H9 (cell line): ENCODE measurements around the gene TMEM164. TPM values are rescaled to one million over a fixed set of nuclear protein-coding genes. Genes with fewer than 3 reads are reported as not detected.
A peak's percentile ranks its signal among the peaks of the same experiment; 100 is the strongest.

Experiments
- DNase-seq: peaks from one replicate; pipeline ENCODE4 v3.0.0-alpha.2; 2017
- H2AFZ ChIP-seq: one replicate; pipeline ENCODE4 v1.6.1; 2013; ENCODE audit warnings: mild to moderate bottlenecking, low read length, control low read depth, moderate library complexity
- H2AK5ac ChIP-seq: 2 replicates; pipeline ENCODE4 v1.6.1; 2013; ENCODE audit warnings: low read length, control low read depth, mixed read lengths; ENCODE audit not compliant: insufficient read length
- H2BK120ac ChIP-seq: one replicate; pipeline ENCODE4 v1.6.1; 2013; ENCODE audit warnings: low read depth, mild to moderate bottlenecking, low read length, control low read depth, inconsistent platforms; ENCODE audit not compliant: poor library complexity, severe bottlenecking
- H2BK12ac ChIP-seq: 2 replicates; pipeline ENCODE4 v1.6.1; 2013; ENCODE audit warnings: low read length, control low read depth, mixed read lengths, low read depth; ENCODE audit not compliant: insufficient read length
- H2BK15ac ChIP-seq: 2 replicates; pipeline ENCODE4 v1.6.1; 2013; ENCODE audit warnings: low read depth, low read length, control low read depth
- H2BK20ac ChIP-seq: one replicate; pipeline ENCODE4 v1.6.1; 2013; ENCODE audit warnings: low read depth, mild to moderate bottlenecking, low read length, control low read depth, inconsistent platforms; ENCODE audit not compliant: poor library complexity, severe bottlenecking
- H2BK5ac ChIP-seq: 2 replicates; pipeline ENCODE4 v1.6.1; 2013; ENCODE audit warnings: low read length, control low read depth, mixed read lengths; ENCODE audit not compliant: insufficient read length
- H3K14ac ChIP-seq: 2 replicates; pipeline ENCODE4 v1.6.1; 2013; ENCODE audit warnings: low read length, control low read depth; ENCODE audit not compliant: insufficient read depth
- H3K18ac ChIP-seq: 2 replicates; pipeline ENCODE4 v1.6.1; 2013; ENCODE audit warnings: low read depth, mild to moderate bottlenecking, mixed read lengths, low read length, control low read depth; ENCODE audit not compliant: insufficient read length
- H3K23ac ChIP-seq: 2 replicates; pipeline ENCODE4 v1.6.1; 2013; ENCODE audit warnings: low read length, control low read depth, mixed read lengths, low read depth; ENCODE audit not compliant: insufficient read length
- H3K23me2 ChIP-seq: 2 replicates; pipeline ENCODE4 v1.6.1; 2013; ENCODE audit warnings: low read depth, mild to moderate bottlenecking, mixed read lengths, low read length, control low read depth; ENCODE audit not compliant: insufficient read length, poor library complexity, severe bottlenecking
- H3K27ac ChIP-seq: 2 replicates; pipeline ENCODE4 v1.5.1; 2013; ENCODE audit warnings: low read length, control low read depth, mixed read lengths, low read depth; ENCODE audit not compliant: insufficient read length
- H3K27me3 ChIP-seq: 2 replicates; pipeline ENCODE4 v1.6.1; 2013; ENCODE audit warnings: low read length, control low read depth, inconsistent platforms; ENCODE audit not compliant: insufficient read depth
- H3K4ac ChIP-seq: 2 replicates; pipeline ENCODE4 v1.6.1; 2013; ENCODE audit warnings: low read depth, mild to moderate bottlenecking, control low read depth, inconsistent platforms, low read length, moderate library complexity
- H3K4me1 ChIP-seq: 2 replicates; pipeline ENCODE4 v1.6.1; 2013; ENCODE audit warnings: low read length, control low read depth, inconsistent platforms; ENCODE audit not compliant: insufficient read depth
- H3K4me2 ChIP-seq: 2 replicates; pipeline ENCODE4 v1.6.1; 2013; ENCODE audit warnings: low read length, control low read depth, mixed read lengths; ENCODE audit not compliant: insufficient read length, insufficient read depth
- H3K56ac ChIP-seq: 2 replicates; pipeline ENCODE4 v1.6.1; 2013; ENCODE audit warnings: low read depth, mild to moderate bottlenecking, mixed read lengths, low read length, control low read depth; ENCODE audit not compliant: insufficient read length
- H3K79me1 ChIP-seq: 2 replicates; pipeline ENCODE4 v1.6.1; 2013; ENCODE audit warnings: low read depth, mild to moderate bottlenecking, moderate library complexity, low read length, control low read depth, inconsistent platforms; ENCODE audit not compliant: insufficient read depth, poor library complexity, severe bottlenecking
- H3K79me2 ChIP-seq: 2 replicates; pipeline ENCODE4 v1.6.1; 2013; ENCODE audit warnings: low read length, control low read depth, inconsistent platforms; ENCODE audit not compliant: insufficient read depth
- H3K9ac ChIP-seq: 2 replicates; pipeline ENCODE4 v1.6.1; 2013; ENCODE audit warnings: low read length, control low read depth, mixed read lengths; ENCODE audit not compliant: insufficient read length; ENCODE audit errors: extremely low read depth
- H3K9me3 ChIP-seq: one replicate; pipeline ENCODE4 v1.6.1; 2013; ENCODE audit warnings: low read depth, low read length, inconsistent platforms; ENCODE audit not compliant: control insufficient read depth
- H3T11ph ChIP-seq: one replicate; pipeline ENCODE4 v1.6.1; 2013; ENCODE audit warnings: mild to moderate bottlenecking, low read length, control low read depth, inconsistent platforms
- H4K20me1 ChIP-seq: one replicate; pipeline ENCODE4 v1.6.1; 2013; ENCODE audit not compliant: control insufficient read depth, insufficient read length, insufficient read depth
- H4K5ac ChIP-seq: 2 replicates; pipeline ENCODE4 v1.6.1; 2013; ENCODE audit warnings: low read depth, mild to moderate bottlenecking, mixed read lengths, low read length, control low read depth; ENCODE audit not compliant: insufficient read length
- H4K8ac ChIP-seq: replicated peaks from 2 replicates; pipeline ENCODE4 v1.6.1; 2013; ENCODE audit warnings: low read length, control low read depth, mixed read lengths, low read depth; ENCODE audit not compliant: insufficient read length
- H4K91ac ChIP-seq: 2 replicates; pipeline ENCODE4 v1.6.1; 2013; ENCODE audit warnings: low read depth, mild to moderate bottlenecking, moderate library complexity, mixed read lengths, low read length, control low read depth; ENCODE audit not compliant: insufficient read length
- H3K27ac Mint-ChIP-seq, 3 experiments: 2 replicates in 2 of 3; 3 replicates in 1 of 3; pipeline ENCODE4 v1.8.0; 2020 to 2021; ENCODE audit warnings: mixed read lengths in 3 of 3, mild to moderate bottlenecking in 1 of 3, moderate library complexity in 1 of 3
- H3K27me3 Mint-ChIP-seq: 2 replicates; pipeline ENCODE4 v1.8.0; 2021; ENCODE audit warnings: low read depth, mild to moderate bottlenecking, moderate library complexity, mixed read lengths
- H3K36me3 Mint-ChIP-seq, 3 experiments: 2 replicates in 2 of 3; 3 replicates in 1 of 3; pipeline ENCODE4 v1.8.0; 2020 to 2021; ENCODE audit warnings: low read depth in 3 of 3, mixed read lengths in 3 of 3; ENCODE audit not compliant: insufficient read depth in 1 of 3
- H3K4me1 Mint-ChIP-seq, 2 experiments: 2 replicates each; pipeline ENCODE4 v1.8.0; 2020; ENCODE audit warnings: mixed read lengths in 2 of 2
- H3K4me3 Mint-ChIP-seq, 2 experiments: 2 replicates in 1 of 2; 3 replicates in 1 of 2; pipeline ENCODE4 v1.8.0; 2020 to 2021; ENCODE audit warnings: mild to moderate bottlenecking in 2 of 2, mixed read lengths in 2 of 2, moderate library complexity in 1 of 2
- H3K9me3 Mint-ChIP-seq, 2 experiments: 2 replicates in 1 of 2; 3 replicates in 1 of 2; pipeline ENCODE4 v1.8.0; 2020; ENCODE audit warnings: mild to moderate bottlenecking in 2 of 2, mixed read lengths in 2 of 2, moderate library complexity in 1 of 2
- WGBS: extraction: QIAGEN DNeasy Blood & Tissue Kit; methylation state at CpG from one replicate; pipeline ENCODE4 v1.1.7; 2013; ENCODE audit warnings: missing lambda C conversion rate, low lambda C conversion rate, mixed read lengths; ENCODE audit not compliant: insufficient read length; ENCODE audit errors: extremely low coverage; 5-methylcytosine and 5-hydroxymethylcytosine counted together
- total RNA-seq: library from RNA; stranded (reverse); gene quantifications from 2 replicates; pipeline ENCODE4 v1.2.1, GENCODE V29; 2021
- TF ChIP-seq, protein P1 (sequence below): fragments of 200-600 bp; sonication (generic); conservative IDR thresholded peaks from 3 replicates; pipeline ENCODE4 v1.8.0; 2021; ENCODE audit warnings: antibody characterized with exemption, mild to moderate bottlenecking

TMEM164 gene
- total RNA-seq, 1 experiment from 2014 or later = 30.4 TPM

DNA sequence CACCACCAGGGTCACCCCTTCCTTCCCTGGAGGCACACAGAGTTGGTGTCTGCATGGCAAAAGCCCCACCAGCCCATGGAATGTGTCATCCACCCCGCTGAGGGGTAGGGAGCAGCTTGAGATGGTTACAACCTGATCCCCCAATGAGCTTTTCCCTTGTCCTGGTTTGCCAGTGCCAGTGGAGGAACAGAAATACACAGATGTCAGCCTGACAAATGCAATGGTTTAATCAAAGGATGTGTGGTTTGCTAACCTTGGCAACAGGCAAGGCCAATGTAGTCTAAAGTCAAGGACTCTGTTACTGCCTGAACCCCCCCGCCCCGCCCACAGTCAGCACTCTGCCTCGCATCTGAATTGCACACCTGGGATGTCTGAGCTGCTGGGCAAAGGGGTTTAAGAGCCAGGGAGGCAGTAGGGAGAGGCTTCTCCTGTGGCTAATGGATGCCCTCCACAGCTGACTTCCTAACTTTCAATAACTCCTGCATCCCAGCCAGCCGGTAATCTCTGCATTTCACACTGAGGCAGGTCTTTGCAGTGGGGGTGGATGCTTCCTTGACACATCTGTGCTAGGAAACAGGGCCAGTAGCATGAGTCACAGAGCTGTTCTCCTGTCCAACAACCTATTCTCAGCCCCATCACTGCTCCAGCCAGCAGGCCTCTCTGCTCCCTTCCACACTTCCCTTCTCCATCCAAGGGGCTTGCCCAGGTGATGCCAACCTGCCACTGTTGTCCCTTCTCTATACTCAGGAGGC lies 177.4 kb downstream of the TMEM164 start:
- Mint-ChIP-seq H3K36me3 (peaks cover 3 to 15% (median 8%) of the 10 kb centered on the region in 3 experiments), H3K27ac (peak overlapping the region in 1 of 3 experiments; percentile 33; a peak in 1 of 7 replicates), H3K9me3 (no peaks in the 10 kb centered on the region), H3K4me3 (no peak overlapping the region; a peak in 1 of 5 replicates), H3K4me1 (peaks cover 22 to 29% of the 10 kb centered on the region in 2 experiments), H3K27me3 (no peaks in the 10 kb centered on the region)
- Histone ChIP-seq H3K79me2 (no peaks in the 10 kb centered on the region), H3K27me3 (no peaks in the 10 kb centered on the region), H3K18ac (no peak overlapping the region), H3K23ac (no peak overlapping the region), H3K4me2 (no peak overlapping the region), H3K23me2 (no peaks in the 10 kb centered on the region), H3K9ac (no peak overlapping the region), H4K8ac (no peak overlapping the region), H3K9me3 (no peaks in the 10 kb centered on the region), H3K27ac (no peak overlapping the region), H2BK120ac (no peak overlapping the region), H2AK5ac (no peak overlapping the region), H2BK5ac (no peak overlapping the region), H3K4me1 (peaks cover 4% of the 10 kb centered on the region; the same call in 1 of the 2 replicates), H2AFZ (no peak overlapping the region), H4K5ac (no peak overlapping the region), H3K56ac (no peak overlapping the region), H2BK12ac (no peak overlapping the region), H4K91ac (no peak overlapping the region), H3K79me1 (no peaks in the 10 kb centered on the region), H3T11ph (no peak overlapping the region), H2BK15ac (no peak overlapping the region), H3K4ac (no peak overlapping the region), H4K20me1 (no peaks in the 10 kb centered on the region), H3K14ac (no peak overlapping the region; the same call in 1 of the 2 replicates), H2BK20ac (no peak overlapping the region)
- DNase-seq = no peak
- TF ChIP-seq, protein P1, sequence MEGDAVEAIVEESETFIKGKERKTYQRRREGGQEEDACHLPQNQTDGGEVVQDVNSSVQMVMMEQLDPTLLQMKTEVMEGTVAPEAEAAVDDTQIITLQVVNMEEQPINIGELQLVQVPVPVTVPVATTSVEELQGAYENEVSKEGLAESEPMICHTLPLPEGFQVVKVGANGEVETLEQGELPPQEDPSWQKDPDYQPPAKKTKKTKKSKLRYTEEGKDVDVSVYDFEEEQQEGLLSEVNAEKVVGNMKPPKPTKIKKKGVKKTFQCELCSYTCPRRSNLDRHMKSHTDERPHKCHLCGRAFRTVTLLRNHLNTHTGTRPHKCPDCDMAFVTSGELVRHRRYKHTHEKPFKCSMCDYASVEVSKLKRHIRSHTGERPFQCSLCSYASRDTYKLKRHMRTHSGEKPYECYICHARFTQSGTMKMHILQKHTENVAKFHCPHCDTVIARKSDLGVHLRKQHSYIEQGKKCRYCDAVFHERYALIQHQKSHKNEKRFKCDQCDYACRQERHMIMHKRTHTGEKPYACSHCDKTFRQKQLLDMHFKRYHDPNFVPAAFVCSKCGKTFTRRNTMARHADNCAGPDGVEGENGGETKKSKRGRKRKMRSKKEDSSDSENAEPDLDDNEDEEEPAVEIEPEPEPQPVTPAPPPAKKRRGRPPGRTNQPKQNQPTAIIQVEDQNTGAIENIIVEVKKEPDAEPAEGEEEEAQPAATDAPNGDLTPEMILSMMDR = no peak
- WGBS = no CpG with 5 or more reads among the region's 5 CpGs
